Skin epidermis (tissue), 12 donors: ENCODE data around the gene CADM4.
"Not testable (repeated sequence)": the region's sequence is repeated elsewhere in the genome, so short reads cannot be mapped to it uniquely, and the experiment has no call there.

Experiments
- H3K27ac ChIP-seq, 21 experiments: fragments of 200-600 bp; sonication (generic) in 11 of 21; one replicate each; pipeline ENCODE4 v1.5.0; 2020; ENCODE audit warnings: mild to moderate bottlenecking in 3 of 21, inconsistent platforms in 2 of 21, moderate library complexity in 2 of 21
- H3K4me3 ChIP-seq, 7 experiments: fragments of 200-600 bp; sonication (generic) in 2 of 7; one replicate each; pipeline ENCODE4 v1.5.0; 2020; ENCODE audit warnings: inconsistent platforms in 2 of 7, mild to moderate bottlenecking in 2 of 7, moderate library complexity in 1 of 7

Gene CADM4, protein sequence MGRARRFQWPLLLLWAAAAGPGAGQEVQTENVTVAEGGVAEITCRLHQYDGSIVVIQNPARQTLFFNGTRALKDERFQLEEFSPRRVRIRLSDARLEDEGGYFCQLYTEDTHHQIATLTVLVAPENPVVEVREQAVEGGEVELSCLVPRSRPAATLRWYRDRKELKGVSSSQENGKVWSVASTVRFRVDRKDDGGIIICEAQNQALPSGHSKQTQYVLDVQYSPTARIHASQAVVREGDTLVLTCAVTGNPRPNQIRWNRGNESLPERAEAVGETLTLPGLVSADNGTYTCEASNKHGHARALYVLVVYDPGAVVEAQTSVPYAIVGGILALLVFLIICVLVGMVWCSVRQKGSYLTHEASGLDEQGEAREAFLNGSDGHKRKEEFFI

DNA sequence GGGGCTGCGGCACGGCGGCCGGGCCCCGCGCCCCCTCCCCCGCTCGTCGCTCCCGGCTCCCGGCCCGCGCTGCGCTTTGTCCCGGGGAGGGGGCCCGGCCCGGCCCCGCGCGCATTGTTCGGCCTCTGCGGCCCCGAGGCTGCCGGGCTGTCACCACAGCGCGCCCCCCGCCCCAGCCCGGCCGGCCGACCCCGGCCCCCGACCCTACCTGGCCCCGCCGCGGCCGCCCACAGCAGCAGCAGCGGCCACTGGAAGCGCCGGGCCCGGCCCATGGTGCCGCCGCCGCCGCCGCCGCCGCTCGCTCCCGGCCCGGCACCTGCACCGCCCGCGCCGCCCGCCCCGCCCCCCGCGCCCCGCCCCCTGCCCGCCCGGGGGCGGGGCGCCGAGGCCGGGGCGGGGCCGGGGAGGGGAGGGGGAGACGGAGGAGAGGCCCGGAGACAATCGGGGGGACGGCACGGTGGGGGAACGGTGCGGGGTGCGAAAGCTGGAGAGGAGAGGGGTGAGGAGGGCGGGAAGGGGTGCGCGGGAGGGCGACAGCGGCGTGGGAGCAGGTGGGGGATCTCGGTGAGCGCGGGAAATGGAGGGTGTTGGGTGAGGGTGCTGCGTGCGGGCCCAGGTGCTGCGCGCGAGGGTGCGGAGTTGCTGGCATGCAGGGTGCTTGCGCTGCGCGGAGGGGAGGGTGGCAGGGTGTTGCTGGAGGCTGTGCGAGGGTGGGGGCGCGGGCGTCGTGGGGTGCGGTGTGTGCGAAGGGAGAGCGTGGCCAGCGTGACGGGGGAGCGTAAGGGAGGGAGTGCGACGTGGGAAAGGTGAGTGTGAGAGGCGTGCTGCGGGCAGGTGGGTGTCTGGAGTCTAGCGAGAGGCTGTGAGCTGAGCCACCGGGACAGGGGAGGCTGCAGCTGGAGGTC lies at the start of gene CADM4:
Gene CADM4, minus strand, starts transcription at position 332 of the 905 bp plus-strand sequence. Its CDS starts 60 bp downstream, at position 272.
- Histone ChIP-seq H3K4me3 (peak within 1 kb of the TSS; percentile 26 to 58 (median 41)), H3K27ac (peak within 1 kb of the TSS in 11 of 21 experiments; percentile 8 to 80 (median 58))

DNA sequence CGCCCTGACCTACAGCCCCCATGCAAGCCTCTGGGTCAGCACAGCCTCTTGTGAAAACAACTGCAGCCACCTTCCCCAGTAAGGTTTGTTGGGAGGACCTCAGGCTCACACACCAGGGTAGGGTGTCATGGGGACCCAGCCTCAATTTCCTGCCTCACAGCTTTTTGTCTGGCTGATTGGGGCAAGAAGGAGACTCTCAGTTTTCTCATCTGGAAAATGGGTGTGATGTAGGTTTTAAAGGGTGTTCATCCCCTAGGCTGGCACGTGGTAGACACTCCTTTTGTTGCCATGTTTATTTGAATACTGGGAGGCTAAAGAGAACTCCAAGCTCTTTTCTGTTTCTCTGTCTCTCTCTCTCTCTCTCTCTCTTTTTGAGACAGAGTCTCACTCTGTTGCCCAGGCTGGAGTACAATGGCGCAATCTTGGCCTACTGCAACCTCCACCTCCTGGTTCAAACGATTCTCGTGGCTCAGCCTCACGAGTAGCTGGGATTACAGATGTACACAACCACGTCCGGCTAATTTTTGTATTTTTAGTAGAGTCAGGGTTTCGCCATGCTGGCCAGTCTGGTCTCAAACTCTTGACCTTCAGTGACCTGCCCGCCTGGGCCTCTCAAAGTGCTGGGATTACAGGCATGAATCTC lies 48.5 kb upstream of the CADM4 start:
- Histone ChIP-seq H3K4me3 (no peak overlapping the region), H3K27ac (no peak overlapping the region)

DNA sequence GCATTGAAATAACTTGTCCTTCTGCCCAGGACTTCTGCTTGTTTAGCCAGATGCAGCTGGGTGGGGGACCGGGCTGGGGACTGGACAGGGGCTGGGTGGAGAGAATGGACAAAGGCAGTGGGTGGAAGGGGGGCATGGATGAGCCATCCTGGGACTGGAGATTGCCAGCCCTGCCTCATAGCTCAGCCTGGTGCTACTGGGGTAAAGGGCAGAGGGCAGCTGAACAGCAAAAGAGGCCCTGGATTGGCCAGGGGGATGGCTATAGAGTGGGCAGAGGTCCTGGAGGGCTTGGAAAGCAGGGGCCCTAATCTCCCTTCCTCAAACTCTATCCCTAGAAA lies 48.0 kb upstream of the CADM4 start:
- Histone ChIP-seq H3K27ac (no peak overlapping the region), H3K4me3 (no peak overlapping the region)

DNA sequence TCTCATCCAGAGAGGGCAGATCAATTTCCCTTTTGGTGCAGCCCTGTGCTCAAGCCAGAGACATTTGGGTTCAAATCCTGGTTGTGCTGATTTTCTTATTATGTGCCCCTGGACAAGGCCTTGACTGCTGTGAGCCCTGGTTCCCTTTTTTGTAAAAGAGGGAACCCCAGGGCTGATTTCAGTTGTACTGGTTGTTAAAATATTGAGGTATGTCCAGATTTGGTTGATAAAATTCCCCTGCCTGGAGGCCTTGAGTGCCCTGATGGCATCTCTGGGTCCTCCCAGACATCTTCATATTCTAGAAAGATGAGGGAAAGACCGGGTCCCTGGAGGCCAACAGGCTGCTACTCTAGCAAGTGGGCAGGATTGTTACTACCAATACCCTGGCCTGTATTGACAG lies 44.7 kb upstream of the CADM4 start:
- Histone ChIP-seq H3K4me3 (no peak overlapping the region), H3K27ac (peak overlapping the region in 2 of 21 experiments; percentile 21 to 26)

DNA sequence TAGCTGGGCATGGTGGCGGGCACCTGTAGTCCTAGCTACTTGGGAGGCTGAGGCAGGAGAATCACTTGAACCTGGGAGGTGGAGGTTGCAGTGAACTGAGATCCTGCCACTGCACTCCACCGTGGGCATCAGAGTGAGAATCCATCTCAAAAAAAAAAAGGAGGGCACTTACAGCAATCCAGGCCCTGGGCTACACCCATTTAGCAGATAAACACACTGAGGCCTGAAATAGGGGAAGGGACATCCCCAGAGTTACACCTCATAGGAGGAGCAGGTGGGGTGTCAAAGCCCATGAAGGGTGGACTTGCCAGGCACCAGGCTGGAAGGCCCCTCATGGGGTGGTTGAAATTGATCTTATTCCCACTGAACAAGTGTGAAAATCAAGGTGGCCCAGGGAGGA lies 44.3 kb upstream of the CADM4 start:
- Histone ChIP-seq H3K4me3 (no peak overlapping the region), H3K27ac (peak overlapping the region in 2 of 21 experiments; percentile 21 to 26)

DNA sequence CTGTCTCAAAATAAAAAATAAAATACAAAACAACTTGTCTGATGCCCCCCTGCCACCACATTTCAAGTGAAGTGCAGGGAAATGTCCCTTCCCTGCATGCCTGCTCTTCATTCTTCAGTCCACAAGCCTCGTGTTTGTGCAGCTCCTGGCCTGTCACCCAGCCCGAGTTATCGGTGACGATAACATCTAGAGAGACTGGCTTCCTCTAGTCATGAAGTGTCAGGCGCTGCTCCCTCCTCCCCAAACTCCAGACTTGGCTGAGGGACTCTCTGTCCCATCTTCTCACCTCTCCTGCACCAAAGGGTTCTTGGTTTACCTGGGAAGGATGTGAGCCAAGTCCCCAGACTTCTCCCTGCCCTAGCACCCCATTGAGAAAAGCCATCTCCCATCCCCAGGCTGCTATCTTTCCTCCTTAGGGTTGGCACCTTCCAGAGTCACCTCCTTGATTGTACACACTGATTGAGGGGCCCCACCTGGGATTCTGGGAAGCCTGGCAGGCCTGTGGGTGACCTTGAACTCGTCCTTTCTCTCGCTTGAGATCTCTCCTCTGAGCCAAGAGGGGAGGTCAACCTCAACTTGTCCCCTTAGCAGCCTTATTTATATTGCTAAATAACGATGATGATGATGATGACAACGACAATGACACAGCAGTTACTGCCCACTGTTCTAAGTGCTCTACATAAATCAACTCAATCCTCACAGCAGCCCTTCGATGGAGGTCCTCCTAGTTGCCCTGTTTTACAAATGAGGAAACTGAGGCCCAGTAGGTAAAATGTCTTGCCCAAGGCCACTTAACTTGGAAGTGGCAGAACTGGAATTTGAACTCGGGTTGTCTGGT lies 43.4 kb upstream of the CADM4 start:
- no peak overlapping the region for H3K4me3 ChIP-seq

DNA sequence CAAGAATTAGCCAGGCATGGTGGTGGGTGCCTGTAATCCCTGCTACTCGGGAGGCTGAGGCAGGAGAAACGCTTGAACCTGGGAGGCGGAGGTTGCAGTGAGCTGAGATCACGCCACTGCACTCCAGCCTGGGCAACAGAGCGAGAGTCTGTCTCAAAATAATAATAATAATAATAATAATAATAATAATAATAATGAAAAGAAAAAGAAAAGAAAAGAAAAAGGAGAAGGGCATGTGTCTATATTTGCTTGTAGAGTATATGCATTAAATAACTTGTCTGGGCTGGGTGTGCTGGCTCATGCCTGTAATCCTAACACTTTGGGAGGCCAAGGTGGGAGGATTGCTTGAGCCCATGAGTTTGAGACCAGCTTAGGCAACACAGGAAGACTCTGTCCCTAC lies 42.6 kb upstream of the CADM4 start:
- not testable (repeated sequence) for H3K4me3 ChIP-seq, H3K27ac ChIP-seq

More for the DNA sequence above, 43.4 kb upstream of the CADM4 start:
- no peak overlapping the region for H3K27ac ChIP-seq

DNA sequence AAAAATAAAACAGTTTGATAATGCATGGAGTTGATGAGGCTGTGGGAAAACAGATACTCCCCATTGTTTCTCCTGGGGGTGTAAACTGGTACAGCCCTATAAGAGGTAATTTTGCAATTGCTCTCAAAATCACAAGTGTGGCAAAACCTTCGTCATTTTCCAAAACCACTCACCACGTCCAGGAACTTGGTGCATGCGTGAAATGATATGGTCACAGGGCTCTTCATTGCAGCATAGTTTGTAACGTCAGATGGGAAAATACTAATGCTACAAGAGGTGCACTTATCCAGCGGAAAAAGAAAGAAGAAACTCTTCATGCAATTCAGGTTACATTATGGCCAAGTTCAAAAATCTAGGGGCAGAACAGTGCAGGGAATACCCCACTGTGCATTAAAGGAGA lies 42.2 kb upstream of the CADM4 start:
- H3K27ac ChIP-seq, result no peak overlapping the region
- H3K4me3 ChIP-seq, result no peak overlapping the region

DNA sequence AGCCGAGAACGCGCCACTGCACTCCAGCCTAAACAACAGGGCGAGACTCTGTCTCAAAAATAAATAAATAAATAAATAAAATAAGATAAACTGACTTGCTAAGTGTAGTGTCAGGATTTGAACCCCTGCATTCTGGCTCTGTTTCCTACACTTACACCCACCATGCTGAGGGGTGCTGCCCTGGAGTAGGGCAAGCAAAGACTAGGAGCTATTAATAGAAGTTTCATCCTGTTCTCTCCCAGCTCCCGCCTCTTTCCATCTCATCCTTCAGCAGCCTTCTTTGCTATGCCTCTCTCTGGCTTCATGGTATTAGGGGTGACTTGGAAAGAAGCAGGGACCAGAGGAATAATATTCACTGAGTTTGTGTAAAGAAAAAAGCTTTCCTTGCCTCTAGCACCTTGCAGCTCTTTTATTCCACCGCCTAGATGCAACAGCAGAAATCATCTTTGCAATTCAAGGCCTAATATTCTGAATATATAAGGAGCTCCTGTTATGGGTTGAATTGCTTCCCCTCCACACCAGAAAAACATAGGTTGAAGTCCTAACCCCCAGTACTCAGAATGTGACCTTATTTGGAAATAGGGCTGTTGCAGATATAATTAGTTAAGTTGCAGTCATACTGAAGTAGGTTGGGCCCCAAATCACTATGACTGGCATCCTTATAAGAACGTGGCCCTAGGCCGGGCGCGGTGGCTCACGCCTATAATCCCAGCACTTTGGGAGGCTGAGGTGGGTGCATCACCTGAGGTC lies 39.0 kb upstream of the CADM4 start:
- Histone ChIP-seq H3K27ac (no peak overlapping the region), H3K4me3 (no peak overlapping the region)

DNA sequence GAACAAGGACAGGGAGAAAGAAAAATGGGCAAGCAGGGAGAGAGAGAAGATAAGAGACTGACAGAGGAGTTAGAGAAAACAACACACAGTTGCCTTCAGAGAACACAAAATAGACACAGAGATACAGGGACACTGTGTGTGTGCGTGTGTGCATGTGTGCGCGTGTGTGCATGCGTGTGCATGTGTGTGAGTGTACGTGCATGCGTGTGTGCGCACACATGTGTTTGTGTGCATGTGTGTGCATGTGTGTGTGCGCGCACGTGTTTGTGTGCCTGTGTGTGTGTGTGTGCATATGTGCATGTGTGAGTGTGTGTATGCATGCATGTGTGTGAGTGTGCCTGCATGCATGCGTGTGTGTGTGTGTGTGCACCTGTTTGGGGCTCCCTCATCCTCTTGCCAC lies 36.3 kb upstream of the CADM4 start:
- no peak overlapping the region for H3K4me3 ChIP-seq
- H3K27ac ChIP-seq, result peak overlapping the region in 11 of 21 experiments; percentile 45 to 84 (median 69)

DNA sequence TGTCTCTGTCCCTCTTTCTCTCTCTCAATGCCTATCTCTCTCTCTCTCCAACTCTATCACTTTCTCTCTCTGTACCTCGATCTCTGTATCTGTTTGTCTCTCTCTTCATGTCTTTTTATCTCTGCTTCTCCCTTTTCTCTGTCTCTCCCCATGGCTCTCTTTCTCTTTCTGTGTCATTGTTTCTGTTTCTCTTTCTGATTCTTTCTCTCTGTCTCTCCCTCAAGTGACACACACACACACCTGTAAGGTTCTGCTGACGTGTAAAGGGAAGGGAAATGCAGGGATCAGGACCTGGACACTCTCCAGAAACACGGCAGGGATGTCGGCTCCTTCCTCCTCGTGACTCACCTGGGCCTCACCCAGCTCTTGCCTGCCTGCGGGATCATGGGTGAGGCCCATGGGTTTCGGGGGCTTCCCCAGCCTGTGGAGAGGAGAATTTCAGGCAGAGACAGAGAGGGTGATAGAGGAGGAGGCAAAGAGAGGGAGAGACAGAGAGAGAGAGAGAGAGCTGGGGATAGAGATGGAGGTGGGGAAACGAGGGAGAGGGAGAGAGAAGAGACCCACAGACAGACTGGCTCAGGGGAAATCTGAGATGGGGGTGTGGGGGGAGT lies 35.7 kb upstream of the CADM4 start:
- Histone ChIP-seq H3K27ac (peak overlapping the region in 19 of 21 experiments; percentile 12 to 84 (median 69)), H3K4me3 (no peak overlapping the region)

DNA sequence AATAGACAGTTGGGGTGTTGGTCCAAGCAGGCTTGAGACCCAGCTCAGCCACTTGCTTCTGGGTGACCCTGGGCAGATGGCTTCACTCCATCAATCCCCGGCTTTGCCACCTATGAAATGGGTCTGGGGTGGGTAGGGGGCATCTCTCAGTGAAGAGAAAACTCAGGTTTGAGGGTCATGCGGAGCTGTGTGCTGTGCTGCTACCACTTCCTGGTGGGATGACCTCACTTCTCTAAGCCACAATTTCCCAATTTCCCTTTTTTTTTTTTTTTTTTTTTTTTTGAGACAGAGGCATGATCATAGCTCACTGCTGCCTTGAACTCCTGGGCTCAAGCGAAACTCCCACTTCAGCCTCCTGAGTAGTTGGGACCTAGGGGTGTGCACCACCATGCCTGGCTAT lies 34.9 kb upstream of the CADM4 start:
- Histone ChIP-seq H3K4me3 (no peak overlapping the region), H3K27ac (peak overlapping the region in 18 of 21 experiments; percentile 12 to 84 (median 69))

DNA sequence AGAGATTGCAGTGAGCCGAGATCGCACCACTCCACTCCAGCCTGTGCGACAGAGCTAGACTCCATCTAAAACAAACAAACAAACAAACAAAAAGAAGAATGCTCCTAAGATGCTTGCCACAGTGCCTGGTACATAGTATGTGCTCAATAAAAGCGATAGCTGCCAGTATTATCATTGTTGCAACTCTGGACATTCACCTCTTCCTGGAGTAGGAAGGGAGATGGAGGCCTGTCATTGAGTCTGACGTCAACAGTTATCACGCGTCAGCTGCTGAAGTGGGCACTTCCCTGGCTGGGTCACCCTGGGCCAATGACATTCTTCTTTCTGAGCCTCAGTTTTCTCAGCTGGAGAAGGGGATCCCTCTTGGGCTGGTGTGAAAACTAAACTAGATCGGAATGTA lies 34.5 kb upstream of the CADM4 start:
- peak overlapping the region in 15 of 21 experiments; percentile 21 to 84 (median 69) for H3K27ac ChIP-seq

DNA sequence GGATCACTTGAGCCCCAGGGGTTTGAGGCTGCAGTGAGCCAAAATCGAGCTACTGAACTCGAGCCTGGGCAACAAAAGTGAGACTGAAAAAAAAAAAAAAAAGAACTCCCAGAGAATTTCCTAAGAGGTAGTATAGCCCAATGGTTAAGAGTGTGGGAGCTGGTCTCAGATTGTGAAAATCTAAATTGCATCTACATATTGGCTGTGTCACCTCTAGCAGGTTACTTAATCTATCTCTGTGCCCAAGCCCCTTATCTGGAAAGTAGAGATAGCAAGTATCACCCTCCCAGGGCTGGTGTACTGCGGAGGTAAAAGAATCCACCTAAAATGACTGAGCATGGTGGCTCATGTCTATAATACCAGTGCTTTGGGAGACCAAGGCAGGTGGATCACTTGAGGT lies 34.0 kb upstream of the CADM4 start:
- no peak overlapping the region for H3K4me3 ChIP-seq
- H3K27ac ChIP-seq, result peak overlapping the region in 10 of 21 experiments; percentile 13 to 84 (median 69)

More for the DNA sequence above, 34.5 kb upstream of the CADM4 start:
- H3K4me3 ChIP-seq, result no peak overlapping the region

DNA sequence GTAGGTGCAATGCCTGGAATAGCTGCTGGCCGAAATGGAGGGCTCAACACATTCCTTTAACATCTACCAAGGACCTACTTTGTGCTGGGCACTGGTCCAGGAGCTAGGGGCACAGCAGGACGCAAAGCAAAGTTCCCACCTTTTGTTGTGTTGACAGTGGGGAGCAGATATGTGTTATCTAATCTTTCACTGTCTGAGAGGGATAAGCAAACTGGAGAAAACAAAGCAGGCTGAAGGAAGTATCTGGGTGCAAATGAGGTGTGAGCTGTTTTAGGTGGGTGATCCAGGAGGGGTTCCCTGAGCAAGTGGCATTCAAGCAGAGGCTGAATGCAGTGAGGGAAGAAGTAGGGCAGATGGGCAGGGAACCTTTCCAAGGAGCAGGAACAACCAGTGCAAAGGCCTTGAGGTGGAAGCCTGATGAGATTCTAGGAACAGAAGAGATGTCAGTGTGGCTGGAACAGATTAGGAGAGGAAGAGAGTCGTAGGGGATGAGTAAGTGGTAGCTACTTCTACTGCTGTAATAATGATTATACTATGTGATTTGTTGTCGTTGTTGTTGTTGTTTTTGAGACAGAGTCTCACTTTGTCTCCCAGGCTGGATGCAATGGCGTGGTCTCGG lies 32.5 kb upstream of the CADM4 start:
- Histone ChIP-seq H3K27ac (peak overlapping the region in 3 of 21 experiments; percentile 21 to 33 (median 21)), H3K4me3 (no peak overlapping the region)

DNA sequence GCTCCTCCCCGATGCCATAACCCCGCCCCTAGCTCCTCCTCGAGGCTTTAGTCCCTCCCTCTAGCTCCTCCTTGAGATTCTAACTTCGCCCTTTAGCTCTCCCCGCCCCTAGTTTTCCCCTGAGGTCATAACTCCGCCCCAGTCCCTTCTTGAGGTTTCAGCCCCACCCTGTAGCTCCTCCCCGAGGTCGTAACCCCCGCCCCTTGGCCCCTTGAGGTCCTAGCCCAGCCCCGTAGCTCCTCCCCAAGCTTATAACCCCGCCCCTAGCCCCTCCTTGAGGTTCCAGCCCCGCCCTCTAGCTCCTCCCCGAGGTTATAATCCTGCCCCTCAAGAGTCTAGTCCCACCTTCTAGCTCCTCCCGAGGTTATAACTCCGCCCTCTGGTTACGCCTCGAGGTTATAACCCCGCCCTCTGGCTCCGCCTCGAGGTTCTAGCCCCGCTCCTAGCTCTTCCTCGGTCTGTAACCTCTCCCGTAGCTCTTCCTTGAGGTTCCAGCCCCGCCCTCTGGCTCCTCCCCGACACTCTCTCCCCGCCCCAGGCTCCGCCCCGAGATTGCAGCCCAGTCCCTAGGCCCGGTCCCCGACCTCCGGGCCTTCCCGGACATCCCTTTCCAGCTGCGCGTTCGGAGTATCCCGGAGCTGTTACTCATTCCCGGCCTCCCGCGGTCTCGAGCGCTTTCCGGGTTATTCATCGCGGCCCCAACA lies 28.9 kb upstream of the CADM4 start:
- Histone ChIP-seq H3K27ac (peak overlapping the region; percentile 79 to 95 (median 89)), H3K4me3 (peak overlapping the region; percentile 45 to 70 (median 52))

DNA sequence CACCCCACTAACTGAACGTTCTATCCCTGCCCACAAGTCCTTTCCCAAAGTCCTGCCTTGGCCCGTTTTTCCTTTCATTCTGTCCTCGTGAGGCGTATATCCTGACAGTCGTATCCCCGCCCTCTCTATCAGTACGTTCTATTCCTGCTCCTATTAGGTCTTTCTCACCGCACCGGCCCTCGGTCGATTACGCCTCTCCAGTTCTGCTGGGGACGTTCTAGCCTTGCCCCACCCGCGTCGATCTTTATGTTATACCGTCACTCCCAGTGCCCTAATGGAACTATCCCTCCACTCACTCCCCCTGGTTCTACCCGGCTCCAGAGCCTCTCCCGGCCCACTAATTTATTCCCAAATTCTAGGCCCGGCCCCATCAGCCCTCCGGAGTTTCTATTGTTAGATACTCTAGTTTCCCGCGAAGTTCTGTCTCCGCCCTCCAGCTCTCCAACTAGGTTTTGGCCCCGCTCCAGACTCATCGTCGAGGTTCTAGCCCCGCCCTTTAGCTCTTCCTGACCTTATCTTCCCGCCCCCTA lies 28.3 kb upstream of the CADM4 start:
- Histone ChIP-seq H3K27ac (peak overlapping the region in 13 of 21 experiments; percentile 9 to 94 (median 55)), H3K4me3 (peak overlapping the region; percentile 3 to 54 (median 45))
